Measurements from ENCODE around the gene KCNIP1. TPM values are rescaled to one million over a fixed set of nuclear protein-coding genes. Genes with fewer than 3 reads are reported as not detected.

The KCNIP1 gene
- total and polyA plus RNA-seq, 10 of the 15 experiments (the other 5 are each of a cell fraction or from before 2014, with no cell fraction given): not detected

DNA sequence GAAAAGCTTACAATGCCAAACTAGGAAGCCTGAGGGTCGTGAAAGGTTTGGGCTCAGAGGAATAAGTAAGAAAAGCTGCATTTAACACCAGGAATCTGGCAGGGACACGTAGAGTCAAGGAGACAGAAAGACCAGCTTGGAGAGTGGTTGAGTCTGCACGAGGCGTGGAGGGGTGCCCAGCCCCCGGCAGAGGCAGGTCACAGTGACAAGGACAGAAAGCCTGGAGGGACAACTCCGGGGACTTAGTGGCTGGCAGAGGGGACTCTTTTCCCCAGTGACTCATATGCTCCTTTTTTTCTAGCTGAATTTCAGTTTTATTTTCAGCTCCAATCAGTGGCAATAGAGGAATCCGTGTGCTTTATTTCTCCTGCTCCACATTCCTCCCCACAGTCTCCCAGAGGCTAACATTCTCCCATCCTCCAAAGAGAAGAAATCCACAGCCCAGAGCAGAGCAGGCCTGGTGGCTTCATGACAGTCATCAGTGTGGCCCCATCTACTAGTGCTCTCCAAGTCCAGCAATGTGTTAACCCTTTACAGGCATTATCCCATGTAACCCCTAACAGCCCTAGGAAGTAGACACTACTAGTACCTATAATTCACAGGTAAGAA, 80.7 kb downstream of the KCNIP1 start (continued):
- TF ChIP-seq EGR1 (IDR thresholded peaks at IDR 0.05; ENCODE audit: borderline replicate concordance in 1 of 2, low read depth in 2 of 2, low read length in 2 of 2): no peak
- TF ChIP-seq, protein P1, sequence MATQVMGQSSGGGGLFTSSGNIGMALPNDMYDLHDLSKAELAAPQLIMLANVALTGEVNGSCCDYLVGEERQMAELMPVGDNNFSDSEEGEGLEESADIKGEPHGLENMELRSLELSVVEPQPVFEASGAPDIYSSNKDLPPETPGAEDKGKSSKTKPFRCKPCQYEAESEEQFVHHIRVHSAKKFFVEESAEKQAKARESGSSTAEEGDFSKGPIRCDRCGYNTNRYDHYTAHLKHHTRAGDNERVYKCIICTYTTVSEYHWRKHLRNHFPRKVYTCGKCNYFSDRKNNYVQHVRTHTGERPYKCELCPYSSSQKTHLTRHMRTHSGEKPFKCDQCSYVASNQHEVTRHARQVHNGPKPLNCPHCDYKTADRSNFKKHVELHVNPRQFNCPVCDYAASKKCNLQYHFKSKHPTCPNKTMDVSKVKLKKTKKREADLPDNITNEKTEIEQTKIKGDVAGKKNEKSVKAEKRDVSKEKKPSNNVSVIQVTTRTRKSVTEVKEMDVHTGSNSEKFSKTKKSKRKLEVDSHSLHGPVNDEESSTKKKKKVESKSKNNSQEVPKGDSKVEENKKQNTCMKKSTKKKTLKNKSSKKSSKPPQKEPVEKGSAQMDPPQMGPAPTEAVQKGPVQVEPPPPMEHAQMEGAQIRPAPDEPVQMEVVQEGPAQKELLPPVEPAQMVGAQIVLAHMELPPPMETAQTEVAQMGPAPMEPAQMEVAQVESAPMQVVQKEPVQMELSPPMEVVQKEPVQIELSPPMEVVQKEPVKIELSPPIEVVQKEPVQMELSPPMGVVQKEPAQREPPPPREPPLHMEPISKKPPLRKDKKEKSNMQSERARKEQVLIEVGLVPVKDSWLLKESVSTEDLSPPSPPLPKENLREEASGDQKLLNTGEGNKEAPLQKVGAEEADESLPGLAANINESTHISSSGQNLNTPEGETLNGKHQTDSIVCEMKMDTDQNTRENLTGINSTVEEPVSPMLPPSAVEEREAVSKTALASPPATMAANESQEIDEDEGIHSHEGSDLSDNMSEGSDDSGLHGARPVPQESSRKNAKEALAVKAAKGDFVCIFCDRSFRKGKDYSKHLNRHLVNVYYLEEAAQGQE (IDR thresholded peaks at IDR 0.05; ENCODE audit: low read depth, low read length): no peak
- TF ChIP-seq, protein P2, sequence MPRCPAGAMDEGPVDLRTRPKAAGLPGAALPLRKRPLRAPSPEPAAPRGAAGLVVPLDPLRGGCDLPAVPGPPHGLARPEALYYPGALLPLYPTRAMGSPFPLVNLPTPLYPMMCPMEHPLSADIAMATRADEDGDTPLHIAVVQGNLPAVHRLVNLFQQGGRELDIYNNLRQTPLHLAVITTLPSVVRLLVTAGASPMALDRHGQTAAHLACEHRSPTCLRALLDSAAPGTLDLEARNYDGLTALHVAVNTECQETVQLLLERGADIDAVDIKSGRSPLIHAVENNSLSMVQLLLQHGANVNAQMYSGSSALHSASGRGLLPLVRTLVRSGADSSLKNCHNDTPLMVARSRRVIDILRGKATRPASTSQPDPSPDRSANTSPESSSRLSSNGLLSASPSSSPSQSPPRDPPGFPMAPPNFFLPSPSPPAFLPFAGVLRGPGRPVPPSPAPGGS (IDR thresholded peaks at IDR 0.05; ENCODE audit: borderline replicate concordance, insufficient read depth, low read depth, low read length, poor library complexity, severe bottlenecking): no peak

GRCh38 chr5:170585273-170585948, 81.6 kb downstream of the KCNIP1 start:
- Histone ChIP-seq H3K9ac (ENCODE audit: control insufficient read depth, insufficient read depth, low read length) (no peak overlapping the region), H2AFZ (ENCODE audit: control insufficient read depth, low read depth, low read length) (no peak overlapping the region), H3K4me2 (ENCODE audit: control insufficient read depth, insufficient read depth) (no peak overlapping the region), H3K27me3 (replicated peaks in 1 of 2; ENCODE audit: control insufficient read depth in 2 of 2, insufficient read depth in 2 of 2, low read length in 1 of 2) (no peaks in the 10 kb centered on the region; a peak in 1 of 4 replicates), H3K4me1 (ENCODE audit: control insufficient read depth, insufficient read depth, low read length) (no peaks in the 10 kb centered on the region), H3K36me3 (ENCODE audit: control insufficient read depth in 2 of 2, insufficient read depth in 2 of 2, low read length in 1 of 2) (no peaks in the 10 kb centered on the region), H3K9me3 (replicated peaks; ENCODE audit: control insufficient read depth, insufficient read depth, low read length) (no peaks in the 10 kb centered on the region; the same call in 2 of the 3 replicates), H3K79me2 (ENCODE audit: control insufficient read depth, insufficient read depth, low read length) (no peaks in the 10 kb centered on the region), H3K27ac (ENCODE audit: control insufficient read depth, insufficient read depth) (no peak overlapping the region), H4K20me1 (ENCODE audit: control insufficient read depth, insufficient read depth) (no peaks in the 10 kb centered on the region), H3K4me3 (no peak overlapping the region)
- intact Hi-C loops (cut with micrococcal nuclease; ENCODE audit: unreplicated experiment): no loop called here
- ChIA-PET RAD21 (ENCODE audit: unreplicated experiment) (no interaction called here), CTCF (no interaction called here), SMC1A (ENCODE audit: uncharacterized antibody, unreplicated experiment) (no interaction called here), POLR2A (no interaction called here)
- DNase-seq (ENCODE audit: low read depth, low spot score) (no peak), FAIRE-seq (no peak), ATAC-seq (no peak)
- no TSS peak for BruUV-seq (replicated peaks)
- 25% methylated on average over 14 of the region's 14 CpGs for WGBS (ENCODE audit: insufficient coverage, insufficient replicate concordance, low lambda C conversion rate, missing lambda C conversion rate)
- in situ Hi-C loops (cut with MboI): no loop called here
- TF ChIP-seq, protein P3, sequence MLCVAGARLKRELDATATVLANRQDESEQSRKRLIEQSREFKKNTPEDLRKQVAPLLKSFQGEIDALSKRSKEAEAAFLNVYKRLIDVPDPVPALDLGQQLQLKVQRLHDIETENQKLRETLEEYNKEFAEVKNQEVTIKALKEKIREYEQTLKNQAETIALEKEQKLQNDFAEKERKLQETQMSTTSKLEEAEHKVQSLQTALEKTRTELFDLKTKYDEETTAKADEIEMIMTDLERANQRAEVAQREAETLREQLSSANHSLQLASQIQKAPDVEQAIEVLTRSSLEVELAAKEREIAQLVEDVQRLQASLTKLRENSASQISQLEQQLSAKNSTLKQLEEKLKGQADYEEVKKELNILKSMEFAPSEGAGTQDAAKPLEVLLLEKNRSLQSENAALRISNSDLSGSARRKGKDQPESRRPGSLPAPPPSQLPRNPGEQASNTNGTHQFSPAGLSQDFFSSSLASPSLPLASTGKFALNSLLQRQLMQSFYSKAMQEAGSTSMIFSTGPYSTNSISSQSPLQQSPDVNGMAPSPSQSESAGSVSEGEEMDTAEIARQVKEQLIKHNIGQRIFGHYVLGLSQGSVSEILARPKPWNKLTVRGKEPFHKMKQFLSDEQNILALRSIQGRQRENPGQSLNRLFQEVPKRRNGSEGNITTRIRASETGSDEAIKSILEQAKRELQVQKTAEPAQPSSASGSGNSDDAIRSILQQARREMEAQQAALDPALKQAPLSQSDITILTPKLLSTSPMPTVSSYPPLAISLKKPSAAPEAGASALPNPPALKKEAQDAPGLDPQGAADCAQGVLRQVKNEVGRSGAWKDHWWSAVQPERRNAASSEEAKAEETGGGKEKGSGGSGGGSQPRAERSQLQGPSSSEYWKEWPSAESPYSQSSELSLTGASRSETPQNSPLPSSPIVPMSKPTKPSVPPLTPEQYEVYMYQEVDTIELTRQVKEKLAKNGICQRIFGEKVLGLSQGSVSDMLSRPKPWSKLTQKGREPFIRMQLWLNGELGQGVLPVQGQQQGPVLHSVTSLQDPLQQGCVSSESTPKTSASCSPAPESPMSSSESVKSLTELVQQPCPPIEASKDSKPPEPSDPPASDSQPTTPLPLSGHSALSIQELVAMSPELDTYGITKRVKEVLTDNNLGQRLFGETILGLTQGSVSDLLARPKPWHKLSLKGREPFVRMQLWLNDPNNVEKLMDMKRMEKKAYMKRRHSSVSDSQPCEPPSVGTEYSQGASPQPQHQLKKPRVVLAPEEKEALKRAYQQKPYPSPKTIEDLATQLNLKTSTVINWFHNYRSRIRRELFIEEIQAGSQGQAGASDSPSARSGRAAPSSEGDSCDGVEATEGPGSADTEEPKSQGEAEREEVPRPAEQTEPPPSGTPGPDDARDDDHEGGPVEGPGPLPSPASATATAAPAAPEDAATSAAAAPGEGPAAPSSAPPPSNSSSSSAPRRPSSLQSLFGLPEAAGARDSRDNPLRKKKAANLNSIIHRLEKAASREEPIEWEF (IDR thresholded peaks at IDR 0.05; ENCODE audit: insufficient replicate concordance, low read depth, low read length): no peak
- no peak for TF ChIP-seq RUNX3 (IDR thresholded peaks at IDR 0.05; ENCODE audit: low read length)
- TF ChIP-seq FOS (IDR thresholded peaks at IDR 0.05; ENCODE audit: borderline replicate concordance, extremely low read depth, insufficient read length): no peak
- TF ChIP-seq ATF7 (IDR thresholded peaks at IDR 0.05; ENCODE audit: low read depth): no peak
- no peak for TF ChIP-seq PAX8 (IDR thresholded peaks at IDR 0.05)
- no peak for TF ChIP-seq E2F4 (IDR thresholded peaks at IDR 0.05; ENCODE audit: low read depth, low read length)

All from GM12878 (cell line).